Thymus (tissue), 11 donors: ENCODE measurements around the gene CHMP3. TPM values are rescaled to one million over a fixed set of nuclear protein-coding genes. Genes with fewer than 3 reads are reported as not detected.

Experiments
- DNase-seq, 9 donors: peaks; one replicate each; pipeline ENCODE4 v3.0.0-alpha.2; 2013; ENCODE audit warnings: low spot score in 9 of 9, low read depth in 6 of 9, missing footprints in 1 of 9
- H3K27ac ChIP-seq, 2 donors: one replicate each; pipeline ENCODE4 v1.5.1; 2013; ENCODE audit warnings: control low read depth in 1 of 2, low read depth in 1 of 2, low read length in 1 of 2, mild to moderate bottlenecking in 1 of 2, moderate library complexity in 1 of 2
- H3K27me3 ChIP-seq, 2 donors: one replicate each; pipeline ENCODE4 v1.5.1; 2013; ENCODE audit warnings: low read length in 1 of 2; ENCODE audit not compliant: control insufficient read depth in 2 of 2, insufficient read depth in 1 of 2
- H3K36me3 ChIP-seq, 2 donors: one replicate each; pipeline ENCODE4 v1.5.1; 2013; ENCODE audit warnings: low read length in 1 of 2, mild to moderate bottlenecking in 1 of 2, moderate library complexity in 1 of 2; ENCODE audit not compliant: control insufficient read depth in 2 of 2, insufficient read depth in 2 of 2
- H3K4me1 ChIP-seq, 2 donors: one replicate each; pipeline ENCODE4 v1.5.1; 2013; ENCODE audit warnings: low read length in 2 of 2; ENCODE audit not compliant: control insufficient read depth in 2 of 2, insufficient read depth in 2 of 2
- H3K4me3 ChIP-seq, 2 donors: one replicate each; pipeline ENCODE4 v1.5.1; 2013; ENCODE audit warnings: low read length in 2 of 2, control low read depth in 1 of 2, mild to moderate bottlenecking in 1 of 2
- H3K9me3 ChIP-seq, 2 donors: one replicate each; pipeline ENCODE4 v1.5.1; 2013; ENCODE audit warnings: low read length in 1 of 2, mild to moderate bottlenecking in 1 of 2; ENCODE audit not compliant: control insufficient read depth in 2 of 2, insufficient read depth in 1 of 2
- WGBS: extraction: QIAGEN DNeasy Blood & Tissue Kit; methylation state at CpG from one replicate; pipeline ENCODE4 v1.1.7; 2013; 5-methylcytosine and 5-hydroxymethylcytosine counted together
- polyA plus RNA-seq: library from polyadenylated mRNA; stranded (reverse); fragments of 200-250 nt; gene quantifications from one replicate; pipeline ENCODE4 v1.2.3, GENCODE V29; 2013
- total RNA-seq: library from RNA; stranded (reverse); fragments of 120-200 nt; gene quantifications from one replicate; pipeline ENCODE4 v1.2.4, GENCODE V29; 2013
- donor health status: healthy.

The CHMP3 gene
- total and polyA plus RNA-seq, 2 donors = 53.9 to 55.7 TPM

DNA sequence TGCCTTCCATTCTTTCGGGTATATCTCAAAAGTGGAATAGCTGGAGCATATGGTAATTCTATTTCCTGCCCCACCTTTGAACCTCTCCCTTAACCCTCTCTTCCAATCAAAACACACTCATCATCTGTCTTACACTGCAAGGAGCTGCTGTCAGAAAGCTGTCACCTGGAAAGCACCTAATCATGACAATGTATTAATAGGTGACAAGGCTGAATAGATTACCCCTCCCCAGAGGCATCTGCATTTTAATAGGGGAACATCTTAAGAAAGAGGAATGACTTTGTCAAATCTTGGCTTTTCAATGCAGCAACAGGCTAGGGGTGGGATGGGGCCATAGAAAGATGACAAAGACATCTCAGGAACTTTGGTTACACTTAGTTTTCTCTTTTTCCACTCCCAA is 41.3 kb downstream of the CHMP3 start:
- no peak for DNase-seq
- no peaks in the 10 kb centered on the region for H3K4me1 ChIP-seq
- peaks cover 5 to 18% of the 10 kb centered on the region in 2 donors for H3K36me3 ChIP-seq
- no peaks in the 10 kb centered on the region for H3K27me3 ChIP-seq
- H3K27ac ChIP-seq = no peak overlapping the region
- peaks cover 1 to 4% of the 10 kb centered on the region in 2 donors for H3K9me3 ChIP-seq
- H3K4me3 ChIP-seq = no peak overlapping the region
- WGBS = 98% methylated on average over 1 of the region's 1 CpG

DNA sequence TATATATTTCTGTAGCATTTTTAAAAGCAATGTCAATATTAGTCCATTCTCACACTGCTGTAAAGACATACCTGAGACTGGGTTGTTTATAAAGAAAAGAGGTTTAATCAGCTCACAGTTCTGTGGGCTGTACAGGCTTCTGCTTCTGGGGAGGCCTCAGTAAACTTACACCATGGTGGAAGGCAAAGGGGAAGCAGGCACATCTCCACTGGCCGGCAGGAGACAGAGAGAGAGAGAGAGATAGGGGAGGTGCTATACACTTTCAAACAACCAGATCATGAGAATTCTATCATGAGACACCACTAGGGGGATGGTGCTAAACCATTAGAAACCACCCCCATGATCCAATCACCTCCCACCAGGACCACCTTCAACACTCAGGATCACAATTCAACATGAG is 43.1 kb downstream of the CHMP3 start:
- 90% methylated on average over 1 of the region's 1 CpG for WGBS
- Histone ChIP-seq H3K36me3 (peaks cover 5 to 6% of the 10 kb centered on the region in 2 donors), H3K9me3 (peaks cover 1 to 4% of the 10 kb centered on the region in 2 donors), H3K4me1 (no peaks in the 10 kb centered on the region), H3K27ac (no peak overlapping the region), H3K4me3 (no peak overlapping the region), H3K27me3 (no peaks in the 10 kb centered on the region)
- DNase-seq = no peak

DNA sequence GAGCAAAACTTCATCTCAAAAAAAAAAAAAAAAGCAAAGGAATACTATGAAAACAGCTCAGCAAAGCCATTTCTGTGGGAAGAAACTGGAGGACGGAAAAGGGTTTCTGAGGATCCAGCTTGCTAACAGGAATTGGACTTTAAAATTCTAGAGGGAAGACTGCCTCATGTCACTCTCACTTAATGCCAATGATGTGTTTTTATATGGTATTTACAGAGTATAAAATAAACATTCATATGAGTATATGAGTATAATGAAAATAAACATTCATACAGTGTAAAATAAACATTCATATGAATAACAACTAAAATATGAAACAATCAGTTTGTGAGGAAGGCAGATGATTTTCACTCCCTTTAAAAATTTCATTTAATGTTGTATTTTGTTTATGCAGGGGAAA is 43.9 kb downstream of the CHMP3 start:
- peaks cover 5 to 6% of the 10 kb centered on the region in 2 donors for H3K36me3 ChIP-seq
- H3K27me3 ChIP-seq = no peaks in the 10 kb centered on the region
- WGBS = 94% methylated on average over 1 of the region's 1 CpG
- DNase-seq = no peak
- H3K9me3 ChIP-seq = peaks cover 1 to 4% of the 10 kb centered on the region in 2 donors
- H3K27ac ChIP-seq = no peak overlapping the region
- H3K4me1 ChIP-seq = no peaks in the 10 kb centered on the region
- H3K4me3 ChIP-seq = no peak overlapping the region

DNA sequence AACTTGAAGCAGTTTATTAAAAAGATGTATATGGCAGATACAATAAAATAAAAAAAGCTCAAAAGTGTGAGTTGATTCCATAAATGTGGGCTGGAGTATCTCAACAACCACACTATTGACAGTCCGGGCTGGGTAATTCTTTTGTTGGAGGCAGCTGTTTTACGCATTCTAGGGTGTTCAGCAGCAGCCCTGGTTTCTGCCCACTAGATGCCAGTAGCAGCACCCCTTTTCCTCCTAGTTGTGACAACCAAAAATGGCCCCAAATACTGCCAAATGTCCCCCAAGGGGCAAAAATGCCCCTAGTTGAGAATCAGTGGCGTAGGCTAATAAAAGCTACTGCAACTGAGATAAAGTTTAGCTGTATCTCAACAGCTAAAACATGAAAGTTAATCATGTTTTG is 44.8 kb downstream of the CHMP3 start:
- 94% methylated on average over 3 of the region's 3 CpGs for WGBS
- Histone ChIP-seq H3K4me1 (no peaks in the 10 kb centered on the region), H3K27me3 (no peaks in the 10 kb centered on the region), H3K27ac (no peak overlapping the region), H3K9me3 (peaks cover 1 to 4% of the 10 kb centered on the region in 2 donors), H3K36me3 (peaks cover 5 to 6% of the 10 kb centered on the region in 2 donors), H3K4me3 (no peak overlapping the region)
- peak in 4 of 9 donors; percentile 12 to 52 (median 20) for DNase-seq

DNA sequence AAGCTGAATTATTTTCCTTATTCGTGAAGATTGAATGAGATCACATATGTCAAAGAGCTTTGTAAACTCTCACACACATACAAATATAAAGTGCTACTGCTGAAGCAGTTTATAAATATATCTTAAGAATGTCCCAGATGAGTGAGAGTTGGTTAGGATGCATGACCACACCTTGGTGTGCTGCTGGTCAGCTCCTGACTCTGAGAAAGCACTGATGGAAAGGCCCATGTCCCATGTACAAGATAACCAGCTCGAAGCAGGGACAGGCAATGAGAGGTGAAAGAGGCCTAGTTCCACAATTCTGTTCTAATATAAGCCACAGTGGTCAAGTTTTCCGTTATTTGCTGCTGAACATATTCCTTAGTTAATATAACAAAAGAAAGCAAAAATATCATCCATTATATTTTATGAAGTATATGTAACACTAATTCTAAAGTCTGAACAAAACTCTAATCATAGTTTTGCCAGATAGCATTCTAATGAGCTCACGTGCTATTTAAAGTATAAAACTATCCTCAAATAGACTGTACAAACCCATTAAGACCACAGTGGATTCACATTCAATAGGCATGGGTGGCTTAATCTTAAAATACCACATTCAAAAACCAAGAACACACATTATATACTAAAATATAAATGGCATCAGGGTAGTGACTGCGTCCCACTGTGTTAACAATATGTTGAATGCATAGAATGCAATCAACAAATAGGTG is 49.1 kb downstream of the CHMP3 start:
- 90% methylated on average over 5 of the region's 5 CpGs for WGBS

DNA sequence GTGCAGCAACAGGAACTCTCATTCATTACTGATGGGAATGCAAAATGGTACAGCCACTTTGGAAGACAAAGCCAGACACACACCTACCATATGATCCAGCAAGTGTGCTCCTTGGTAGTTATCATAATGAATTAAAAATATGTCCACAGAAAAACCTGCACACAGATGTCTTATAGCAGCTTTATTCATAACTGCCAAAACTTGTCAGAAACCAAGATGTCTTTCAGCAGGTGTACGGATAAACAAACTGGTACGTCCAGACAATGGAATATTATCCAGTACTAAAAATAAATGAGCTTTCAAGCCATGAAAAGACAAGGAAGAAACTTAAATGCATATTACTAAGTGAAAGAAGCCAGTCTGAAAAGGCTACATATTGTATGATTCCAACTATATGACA is 50.4 kb downstream of the CHMP3 start:
- no peak overlapping the region for H3K4me3 ChIP-seq
- no peak for DNase-seq
- H3K9me3 ChIP-seq = no peaks in the 10 kb centered on the region
- no peaks in the 10 kb centered on the region for H3K4me1 ChIP-seq
- no peak overlapping the region for H3K27ac ChIP-seq
- 97% methylated on average over 2 of the region's 2 CpGs for WGBS
- H3K36me3 ChIP-seq = peaks cover 27 to 28% of the 10 kb centered on the region in 2 donors
- H3K27me3 ChIP-seq = no peaks in the 10 kb centered on the region

More for the DNA sequence above, 49.1 kb downstream of the CHMP3 start:
- Histone ChIP-seq H3K9me3 (no peaks in the 10 kb centered on the region), H3K27ac (no peak overlapping the region), H3K4me3 (no peak overlapping the region), H3K4me1 (no peaks in the 10 kb centered on the region), H3K36me3 (peaks cover 15 to 16% of the 10 kb centered on the region in 2 donors), H3K27me3 (no peaks in the 10 kb centered on the region)
- no peak for DNase-seq

DNA sequence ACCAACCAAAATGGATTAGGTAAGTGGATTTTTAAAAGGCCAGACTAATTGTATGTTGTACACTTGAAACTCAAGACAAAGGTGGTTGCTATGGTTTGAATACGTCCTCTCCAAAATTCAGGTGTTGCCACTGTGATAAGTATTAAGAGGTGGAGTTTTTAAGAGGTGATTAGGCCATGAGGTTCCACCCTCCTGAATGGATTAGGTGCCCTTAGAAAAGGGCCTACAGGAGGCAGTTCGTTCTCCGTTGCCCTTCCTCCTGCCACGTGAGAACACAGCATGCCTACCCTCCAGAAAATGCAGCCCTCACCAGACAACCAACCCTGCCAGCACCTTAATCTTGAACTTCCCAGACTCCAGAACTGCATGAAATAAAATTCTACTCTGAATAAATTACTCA is 51.2 kb downstream of the CHMP3 start:
- Histone ChIP-seq H3K27me3 (no peaks in the 10 kb centered on the region), H3K36me3 (peaks cover 31 to 36% of the 10 kb centered on the region in 2 donors), H3K4me1 (no peaks in the 10 kb centered on the region), H3K27ac (peak overlapping the region in 1 of 2 donors; percentile 65), H3K4me3 (no peak overlapping the region), H3K9me3 (no peaks in the 10 kb centered on the region)
- no peak for DNase-seq
- 98% methylated on average over 4 of the region's 4 CpGs for WGBS

DNA sequence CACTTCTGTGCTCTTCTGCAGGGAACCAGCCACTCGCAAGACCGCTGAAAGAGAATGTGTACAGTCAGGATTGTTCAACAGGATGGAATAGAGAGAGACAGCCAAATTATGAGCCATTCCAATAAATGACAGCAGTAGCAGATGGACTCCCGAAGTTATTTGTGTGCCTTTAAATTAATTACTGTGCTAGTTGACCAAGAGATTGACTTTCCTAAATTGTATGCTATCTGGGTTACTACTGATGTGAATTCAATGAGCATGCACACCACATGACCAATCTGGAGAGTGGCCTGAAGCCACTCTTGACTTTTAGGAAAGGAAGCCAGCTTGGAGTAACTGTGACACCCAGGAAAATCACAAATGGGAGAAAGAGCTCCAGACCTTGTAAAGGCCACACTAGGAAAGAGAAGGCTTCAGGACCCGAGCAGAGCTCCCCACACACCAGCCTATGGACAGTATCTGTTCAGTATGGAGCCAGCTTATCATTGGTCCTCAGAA is 52.8 kb downstream of the CHMP3 start:
- DNase-seq = no peak
- Histone ChIP-seq H3K27ac (no peak overlapping the region), H3K4me3 (no peak overlapping the region), H3K36me3 (peaks cover 38 to 44% of the 10 kb centered on the region in 2 donors), H3K9me3 (no peaks in the 10 kb centered on the region), H3K27me3 (no peaks in the 10 kb centered on the region), H3K4me1 (no peaks in the 10 kb centered on the region)
- WGBS = over 99% methylated on average over 4 of the region's 4 CpGs

DNA sequence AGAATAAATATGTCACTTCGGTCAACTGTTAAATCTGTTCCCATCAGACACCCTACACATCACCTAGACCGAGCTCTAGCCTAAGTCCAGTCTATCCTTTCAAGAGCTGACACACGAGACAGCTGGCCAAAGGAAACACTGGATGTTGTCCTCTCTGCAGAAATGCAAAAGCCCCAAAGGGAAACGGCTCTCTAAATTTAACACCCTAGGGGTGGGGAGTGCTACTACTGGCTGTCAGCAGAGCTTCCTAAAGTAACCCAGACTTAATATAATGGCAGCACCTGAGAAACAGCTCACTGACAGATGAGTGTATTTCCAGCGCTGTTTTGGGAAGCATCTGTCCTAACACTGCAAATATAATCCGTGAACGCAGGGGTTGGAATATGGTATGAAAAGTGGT is 55.6 kb downstream of the CHMP3 start:
- H3K36me3 ChIP-seq = peaks cover 59 to 62% of the 10 kb centered on the region in 2 donors
- H3K4me3 ChIP-seq = no peak overlapping the region
- no peak for DNase-seq
- H3K9me3 ChIP-seq = no peaks in the 10 kb centered on the region
- 97% methylated on average over 7 of the region's 7 CpGs for WGBS
- H3K27ac ChIP-seq = no peak overlapping the region
- H3K27me3 ChIP-seq = no peaks in the 10 kb centered on the region
- no peaks in the 10 kb centered on the region for H3K4me1 ChIP-seq
